Loucy (cell line): ENCODE results near the gene HSCB.
"Not testable (repeated sequence)": the region's sequence is repeated elsewhere in the genome, so short reads cannot be mapped to it uniquely, and the experiment has no call there.

Experiments
- H2AFZ ChIP-seq: fragments of 200-600 bp; sonication (generic); 2 replicates; pipeline ENCODE4 v1.6.0; 2016; ENCODE audit warnings: antibody characterized with exemption, mild to moderate bottlenecking, low read length, moderate library complexity
- H3F3A ChIP-seq: fragments of 200-600 bp; 2 replicates; pipeline ENCODE4 v1.6.0; 2016; ENCODE audit warnings: antibody characterized with exemption, low read depth, mild to moderate bottlenecking
- H3K27me3 ChIP-seq: fragments of 200-600 bp; sonication (generic); 2 replicates; pipeline ENCODE4 v1.6.1; 2014; ENCODE audit warnings: low read length, mild to moderate bottlenecking; ENCODE audit not compliant: insufficient read depth, poor library complexity, severe bottlenecking
- H3K36me3 ChIP-seq: fragments of 200-600 bp; sonication (generic); 2 replicates; pipeline ENCODE4 v1.6.1; 2016; ENCODE audit warnings: low read length; ENCODE audit not compliant: insufficient read depth
- H3K4me1 ChIP-seq: fragments of 200-600 bp; sonication (generic); 2 replicates; pipeline ENCODE4 v1.5.1; 2014; ENCODE audit warnings: low read length, mild to moderate bottlenecking; ENCODE audit not compliant: insufficient read depth, poor library complexity, severe bottlenecking
- H3K4me2 ChIP-seq: fragments of 200-600 bp; sonication (generic); 2 replicates; pipeline ENCODE4 v1.6.0; 2014; ENCODE audit warnings: antibody characterized with exemption, low read length, low read depth, mild to moderate bottlenecking; ENCODE audit not compliant: poor library complexity, severe bottlenecking
- H3K4me3 ChIP-seq: fragments of 200-600 bp; sonication (generic); 2 replicates; pipeline ENCODE4 v1.5.1; 2014; ENCODE audit warnings: low read length, mild to moderate bottlenecking, mixed read lengths; ENCODE audit not compliant: poor library complexity, severe bottlenecking
- H3K79me2 ChIP-seq: fragments of 200-600 bp; sonication (generic); 2 replicates; pipeline ENCODE4 v1.6.1; 2014; ENCODE audit warnings: low read length; ENCODE audit not compliant: insufficient read depth
- H3K9ac ChIP-seq: fragments of 200-600 bp; sonication (generic); 2 replicates; pipeline ENCODE4 v1.6.0; 2014; ENCODE audit warnings: mild to moderate bottlenecking, low read depth, low read length, moderate library complexity; ENCODE audit not compliant: poor library complexity, severe bottlenecking
- H3K9me2 ChIP-seq: fragments of 200-600 bp; sonication (generic); replicated peaks from 2 replicates; pipeline ENCODE4 v1.6.1; 2016; ENCODE audit warnings: low read depth, low read length, mixed read lengths
- H3K9me3 ChIP-seq: fragments of 200-600 bp; sonication (generic); 2 replicates; pipeline ENCODE4 v1.6.1; 2014; ENCODE audit warnings: mild to moderate bottlenecking, antibody characterized with exemption, low read length, low read depth; ENCODE audit not compliant: insufficient read depth
- H4K20me1 ChIP-seq: fragments of 200-600 bp; sonication (generic); 2 replicates; pipeline ENCODE4 v1.6.0; 2014; ENCODE audit warnings: antibody characterized with exemption, low read length, mild to moderate bottlenecking; ENCODE audit not compliant: insufficient read depth, poor library complexity, severe bottlenecking
- EZH2phosphoT487 ChIP-seq: fragments of 200-600 bp; IDR thresholded peaks from 2 replicates; pipeline ENCODE4 v1.6.1; 2018; ENCODE audit warnings: antibody characterized with exemption, mild to moderate bottlenecking, moderate library complexity, borderline replicate concordance
- TF ChIP-seq, protein P1 (sequence below): fragments of 200-600 bp; sonication (generic); conservative IDR thresholded peaks from 2 replicates; pipeline ENCODE4 v1.5.1; 2014; ENCODE audit warnings: mild to moderate bottlenecking, antibody characterized with exemption, low read length

The HSCB gene

DNA sequence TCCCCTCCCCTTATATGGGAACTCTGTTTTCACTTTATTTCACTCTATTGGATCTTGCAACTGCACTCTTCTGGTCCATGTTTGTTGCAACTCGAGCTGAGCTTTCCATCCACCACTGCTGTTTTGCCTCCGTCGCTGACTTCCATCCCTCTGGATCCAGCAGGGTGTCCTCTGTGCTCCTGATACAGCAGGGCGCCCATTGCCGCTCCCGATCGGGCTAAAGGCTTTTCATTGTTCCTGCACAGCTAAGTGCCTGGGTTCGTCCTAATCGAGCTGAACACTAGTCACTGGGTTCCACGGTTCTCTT is 19.6 kb downstream of the HSCB start:
- no peaks in the 10 kb centered on the region for H4K20me1 ChIP-seq
- H3K4me1 ChIP-seq: peaks cover 6% of the 10 kb centered on the region
- no peaks in the 10 kb centered on the region for H3K79me2 ChIP-seq
- H3F3A ChIP-seq: no peaks in the 10 kb centered on the region
- H3K9ac ChIP-seq: no peak overlapping the region
- no peak overlapping the region for H3K4me3 ChIP-seq
- no peaks in the 10 kb centered on the region for H3K27me3 ChIP-seq
- no peaks in the 10 kb centered on the region for H3K9me2 ChIP-seq
- no peaks in the 10 kb centered on the region for H3K36me3 ChIP-seq
- H3K4me2 ChIP-seq: no peak overlapping the region
- no peak overlapping the region for H2AFZ ChIP-seq
- TF ChIP-seq, protein P1, sequence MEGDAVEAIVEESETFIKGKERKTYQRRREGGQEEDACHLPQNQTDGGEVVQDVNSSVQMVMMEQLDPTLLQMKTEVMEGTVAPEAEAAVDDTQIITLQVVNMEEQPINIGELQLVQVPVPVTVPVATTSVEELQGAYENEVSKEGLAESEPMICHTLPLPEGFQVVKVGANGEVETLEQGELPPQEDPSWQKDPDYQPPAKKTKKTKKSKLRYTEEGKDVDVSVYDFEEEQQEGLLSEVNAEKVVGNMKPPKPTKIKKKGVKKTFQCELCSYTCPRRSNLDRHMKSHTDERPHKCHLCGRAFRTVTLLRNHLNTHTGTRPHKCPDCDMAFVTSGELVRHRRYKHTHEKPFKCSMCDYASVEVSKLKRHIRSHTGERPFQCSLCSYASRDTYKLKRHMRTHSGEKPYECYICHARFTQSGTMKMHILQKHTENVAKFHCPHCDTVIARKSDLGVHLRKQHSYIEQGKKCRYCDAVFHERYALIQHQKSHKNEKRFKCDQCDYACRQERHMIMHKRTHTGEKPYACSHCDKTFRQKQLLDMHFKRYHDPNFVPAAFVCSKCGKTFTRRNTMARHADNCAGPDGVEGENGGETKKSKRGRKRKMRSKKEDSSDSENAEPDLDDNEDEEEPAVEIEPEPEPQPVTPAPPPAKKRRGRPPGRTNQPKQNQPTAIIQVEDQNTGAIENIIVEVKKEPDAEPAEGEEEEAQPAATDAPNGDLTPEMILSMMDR: no peak
- TF ChIP-seq EZH2phosphoT487: no peak
- H3K9me3 ChIP-seq: no peaks in the 10 kb centered on the region

DNA sequence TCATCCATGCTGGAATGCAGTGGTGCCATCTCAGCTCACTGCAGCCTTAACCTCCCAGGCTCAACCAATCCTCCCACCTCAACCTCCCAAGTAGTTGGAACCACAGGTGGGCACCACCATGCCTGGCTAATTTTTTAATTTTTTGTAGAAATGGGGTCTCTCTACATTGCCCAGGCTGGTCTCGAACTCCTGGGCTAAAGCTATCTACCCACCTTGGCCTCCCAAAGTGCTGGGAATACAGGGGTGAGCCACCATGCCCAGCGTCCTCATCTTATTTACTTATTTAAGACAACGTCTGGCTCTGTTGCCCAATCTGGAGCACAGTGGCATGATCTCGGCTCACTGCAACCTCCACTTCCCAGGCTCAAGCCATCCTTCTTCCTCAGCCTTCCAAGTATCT is 20.2 kb downstream of the HSCB start:
- H3K36me3 ChIP-seq, H3K4me3 ChIP-seq, H3K4me2 ChIP-seq, H3K4me1 ChIP-seq, H3F3A ChIP-seq, H3K9me2 ChIP-seq, H3K9me3 ChIP-seq, H3K27me3 ChIP-seq, H4K20me1 ChIP-seq, H3K79me2 ChIP-seq, H2AFZ ChIP-seq, H3K9ac ChIP-seq: not testable (repeated sequence)

GRCh38 chr22:28766628-28767027 is 24.8 kb downstream of the HSCB start:
- no peak for TF ChIP-seq EZH2phosphoT487
- TF ChIP-seq, protein P1: no peak
- no peak overlapping the region for H3K9ac ChIP-seq
- no peaks in the 10 kb centered on the region for H3K27me3 ChIP-seq

GRCh38 chr22:28768701-28769393 is 27.0 kb downstream of the HSCB start:
- no peaks in the 10 kb centered on the region for H3F3A ChIP-seq
- no peak for TF ChIP-seq EZH2phosphoT487
- no peaks in the 10 kb centered on the region for H3K9me2 ChIP-seq

More at GRCh38 chr22:28766628-28767027, 24.8 kb downstream of the HSCB start:
- Histone ChIP-seq H3K4me3 (no peak overlapping the region), H3K79me2 (no peaks in the 10 kb centered on the region), H3K36me3 (no peaks in the 10 kb centered on the region), H4K20me1 (no peaks in the 10 kb centered on the region), H3K9me2 (no peaks in the 10 kb centered on the region), H3K4me2 (no peak overlapping the region), H3K4me1 (no peaks in the 10 kb centered on the region), H3K9me3 (no peaks in the 10 kb centered on the region), H2AFZ (no peak overlapping the region), H3F3A (no peaks in the 10 kb centered on the region)

More at GRCh38 chr22:28768701-28769393, 27.0 kb downstream of the HSCB start:
- Histone ChIP-seq H3K9ac (no peak overlapping the region), H3K27me3 (no peaks in the 10 kb centered on the region), H3K4me3 (no peak overlapping the region), H2AFZ (no peak overlapping the region), H3K9me3 (no peaks in the 10 kb centered on the region), H3K4me2 (no peak overlapping the region), H4K20me1 (peaks cover 7% of the 10 kb centered on the region), H3K36me3 (no peaks in the 10 kb centered on the region), H3K4me1 (peaks cover 3% of the 10 kb centered on the region), H3K79me2 (peaks cover 9% of the 10 kb centered on the region)
